GM18519 (cell line): ENCODE data around the gene ZBTB12.
"Not testable (repeated sequence)": the region's sequence is repeated elsewhere in the genome, so short reads cannot be mapped to it uniquely, and the experiment has no call there.

Experiments
- ATAC-seq: cut with Tn5 transposase; IDR thresholded peaks from one replicate; pipeline ENCODE4 v1.9.1; 2021; ENCODE audit warnings: mild to moderate bottlenecking, moderate library complexity; ENCODE audit not compliant: unreplicated experiment, low FRiP score

The ZBTB12 gene

GRCh38 chr6:31922942-31923341 lies 21.1 kb upstream of the ZBTB12 start:
- ATAC-seq = no peak

- ATAC-seq = no peak
Measured at GRCh38 chr6:31920811-31921210, 18.9 kb upstream of the ZBTB12 start.

- ATAC-seq = no peak
Measured at GRCh38 chr6:31919624-31920303, 17.9 kb upstream of the ZBTB12 start.

GRCh38 chr6:31918069-31918720 lies 16.3 kb upstream of the ZBTB12 start:
- no peak for ATAC-seq

- no peak for ATAC-seq
Measured at GRCh38 chr6:31915756-31916155, 13.9 kb upstream of the ZBTB12 start.

GRCh38 chr6:31915351-31915750 lies 13.5 kb upstream of the ZBTB12 start:
- ATAC-seq = no peak

GRCh38 chr6:31911826-31912585 lies 10.1 kb upstream of the ZBTB12 start:
- ATAC-seq = no peak

GRCh38 chr6:31909298-31909697 lies 7.4 kb upstream of the ZBTB12 start:
- ATAC-seq = not testable (repeated sequence)

GRCh38 chr6:31908791-31909190 lies 6.9 kb upstream of the ZBTB12 start:
- no peak for ATAC-seq

- not testable (repeated sequence) for ATAC-seq
Measured at GRCh38 chr6:31908255-31908654, 6.4 kb upstream of the ZBTB12 start.

GRCh38 chr6:31907158-31907813 lies 5.4 kb upstream of the ZBTB12 start:
- no peak for ATAC-seq

GRCh38 chr6:31906727-31907126 lies 4.8 kb upstream of the ZBTB12 start:
- not testable (repeated sequence) for ATAC-seq

- ATAC-seq = no peak
Measured at GRCh38 chr6:31906122-31906521, 4.2 kb upstream of the ZBTB12 start.

GRCh38 chr6:31905041-31905440 lies 3.2 kb upstream of the ZBTB12 start:
- ATAC-seq = no peak

GRCh38 chr6:31903957-31904356 lies 2.1 kb upstream of the ZBTB12 start:
- ATAC-seq = no peak

GRCh38 chr6:31901415-31901952 lies 402 bp downstream of the ZBTB12 start:
- ATAC-seq = no peak

- no peak for ATAC-seq
Measured at GRCh38 chr6:31900917-31901414, 920 bp downstream of the ZBTB12 start.

GRCh38 chr6:31899882-31900722 lies 1.8 kb downstream of the ZBTB12 start:
- ATAC-seq = no peak

GRCh38 chr6:31899215-31899614 lies 2.7 kb downstream of the ZBTB12 start:
- ATAC-seq = no peak
